GM18507 (cell line): Measurements from ENCODE around the gene TEAD1.

Source experiments
- DNase-seq: peaks from one replicate; pipeline ENCODE4 v3.0.0; 2011; ENCODE audit warnings: low read depth; ENCODE audit not compliant: insufficient read length; ENCODE audit errors: extremely low spot score
- FAIRE-seq: peaks from 2 replicates; lab custom pipeline; 2011; peaks lifted over from hg19 to GRCh38; lab: Jason Lieb, UNC

Gene TEAD1

GRCh38 chr11:12673924-12674570 is at the start of gene TEAD1:
Gene TEAD1, plus strand, starts transcription at chr11:12674421.
- no peak for FAIRE-seq
- peak; percentile 64 for DNase-seq

DNA sequence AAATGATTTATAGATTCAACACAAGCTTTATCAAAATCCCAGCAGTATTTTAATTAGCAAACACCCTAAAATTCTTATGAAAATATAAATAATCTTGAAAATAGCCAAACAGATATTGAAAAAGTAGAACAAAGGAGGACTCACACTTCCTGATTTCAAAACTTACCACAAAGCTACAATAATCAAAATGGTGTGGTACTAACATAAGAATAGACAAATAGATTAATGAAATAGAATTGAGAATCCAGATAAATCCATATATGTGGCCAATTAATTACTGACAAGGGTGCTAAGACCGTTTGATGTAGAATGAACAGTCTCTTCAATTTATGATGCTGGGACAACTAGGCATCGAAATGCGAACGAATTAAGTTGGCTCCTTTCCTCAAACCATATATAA is 49.6 kb upstream of the TEAD1 start:
- DNase-seq = no peak
- no peak for FAIRE-seq

- no peak for DNase-seq
- no peak for FAIRE-seq
These were observed 48.7 kb upstream of the TEAD1 start for GRCh38 chr11:12625438-12626071.

GRCh38 chr11:12626616-12627015 is 47.6 kb upstream of the TEAD1 start:
- no peak for FAIRE-seq
- DNase-seq = no peak

DNA sequence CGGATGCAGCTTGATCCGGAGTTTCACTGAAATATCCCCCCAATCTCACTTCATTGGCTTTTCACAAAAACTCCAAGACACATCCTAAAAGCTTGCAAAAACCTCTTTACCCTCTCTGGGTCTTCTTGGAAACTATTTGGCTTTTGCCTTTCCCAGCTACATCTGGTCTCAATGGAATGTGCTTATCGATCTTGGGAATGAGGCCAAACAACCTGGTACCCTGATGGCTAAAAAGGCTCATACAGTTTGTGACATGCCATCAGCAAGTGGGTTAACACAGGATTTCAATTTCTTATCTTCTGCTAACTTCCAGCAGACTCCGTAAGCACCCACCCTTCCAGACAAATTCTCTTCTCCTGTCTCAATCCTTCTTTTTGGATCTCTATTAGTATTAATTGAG is 45.9 kb upstream of the TEAD1 start:
- FAIRE-seq = no peak
- no peak for DNase-seq

DNA sequence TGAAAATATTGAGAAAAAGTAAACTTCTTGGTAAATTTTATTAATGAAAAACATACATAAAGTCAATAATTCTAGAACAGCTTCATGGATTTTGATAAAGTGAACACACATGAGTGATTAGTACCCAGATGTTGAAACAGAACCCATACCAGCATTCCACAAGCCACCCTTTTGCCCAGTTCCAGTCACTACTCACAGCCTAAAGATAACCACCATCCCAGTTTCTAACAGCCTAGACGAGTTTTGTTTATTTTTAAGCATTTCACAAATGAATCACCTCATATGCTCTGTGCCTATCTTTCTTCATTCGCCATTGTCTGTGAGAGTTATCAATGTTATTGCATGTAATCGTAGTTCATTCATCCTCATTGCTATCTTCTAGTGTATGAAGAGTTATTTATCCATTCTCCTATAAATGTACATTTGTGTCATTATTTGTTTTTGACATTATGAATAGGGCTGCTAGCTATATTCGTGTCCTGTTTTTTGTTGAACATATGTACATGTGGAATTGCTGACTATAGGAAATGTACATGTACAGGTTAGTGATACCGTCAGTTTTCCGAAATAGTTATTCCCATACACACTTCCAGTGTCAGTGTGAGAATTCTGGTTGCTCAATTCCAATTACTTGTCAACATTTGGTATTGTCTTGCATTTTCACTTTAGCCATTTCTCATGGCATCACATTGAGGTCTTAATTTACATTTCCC is 44.5 kb upstream of the TEAD1 start:
- FAIRE-seq (no peak), DNase-seq (no peak)

GRCh38 chr11:12631651-12632050 is 42.6 kb upstream of the TEAD1 start:
- DNase-seq (no peak), FAIRE-seq (no peak)

DNA sequence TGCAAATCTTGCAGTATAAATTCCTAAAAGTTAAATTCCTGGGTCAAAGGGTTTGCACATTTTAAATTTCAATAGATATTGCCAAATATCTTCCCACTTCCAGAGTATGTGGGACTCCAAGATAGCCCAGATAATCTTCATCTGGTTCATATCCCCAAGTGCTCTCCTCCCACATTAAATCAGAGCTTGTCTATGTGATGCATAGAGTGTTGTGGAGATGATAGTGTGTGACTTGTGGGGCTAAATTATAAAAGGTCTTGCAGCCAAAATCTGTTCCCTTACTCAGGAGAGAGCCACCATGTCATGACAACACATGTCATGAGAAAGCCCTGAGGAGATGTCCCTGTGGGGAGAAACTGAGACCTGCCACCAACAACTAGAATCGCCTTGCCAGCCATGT is 39.9 kb upstream of the TEAD1 start:
- no peak for FAIRE-seq

GRCh38 chr11:12636871-12637410 is 37.3 kb upstream of the TEAD1 start:
- FAIRE-seq = no peak
- DNase-seq = no peak

More for the DNA sequence above, 39.9 kb upstream of the TEAD1 start:
- no peak for DNase-seq

- FAIRE-seq = no peak
- DNase-seq = no peak
These were observed 34.8 kb upstream of the TEAD1 start for GRCh38 chr11:12639388-12639787.

DNA sequence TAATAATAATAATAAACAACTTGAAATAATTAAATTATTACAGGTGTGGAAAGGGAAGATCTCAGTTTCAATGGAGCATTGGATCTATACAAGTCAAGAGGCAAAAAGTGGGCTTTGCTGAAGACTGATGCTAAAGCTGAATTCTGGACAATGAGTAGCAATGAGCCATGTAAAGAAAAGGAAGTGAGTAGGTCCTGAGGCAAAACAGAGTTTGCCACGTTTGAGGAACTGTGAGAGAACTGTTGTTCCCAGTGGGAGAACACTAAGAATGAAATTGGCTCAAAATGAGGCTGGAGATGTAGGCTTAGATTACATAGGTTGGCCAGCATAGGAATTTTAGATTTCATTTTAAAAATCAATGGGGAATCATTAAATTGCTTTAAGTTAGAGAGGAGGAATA is 33.9 kb upstream of the TEAD1 start:
- DNase-seq (no peak), FAIRE-seq (no peak)

- DNase-seq (no peak), FAIRE-seq (no peak)
These were observed 33.0 kb upstream of the TEAD1 start for GRCh38 chr11:12640926-12641849.

DNA sequence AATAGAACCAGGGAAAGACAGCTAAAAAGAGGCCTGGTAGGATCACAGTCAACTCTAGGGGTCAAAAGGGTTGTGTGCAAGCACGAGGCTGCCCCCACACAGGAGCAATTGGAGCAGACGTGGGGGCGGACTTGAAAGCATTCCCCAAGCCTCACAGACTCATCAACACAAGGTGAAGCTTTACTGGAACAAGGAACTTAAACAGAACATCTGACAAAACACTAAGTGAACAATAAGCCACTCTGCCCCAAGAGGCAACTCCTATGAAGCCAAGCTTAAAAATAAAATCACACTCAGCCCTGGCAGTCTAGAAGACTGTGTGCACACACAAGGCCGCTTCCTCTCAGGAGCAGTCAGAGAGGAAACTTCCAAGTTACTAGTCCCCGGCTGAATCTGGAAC is 32.2 kb upstream of the TEAD1 start:
- FAIRE-seq = no peak
- no peak for DNase-seq

GRCh38 chr11:12642806-12643428 is 31.3 kb upstream of the TEAD1 start:
- FAIRE-seq (no peak), DNase-seq (no peak)

GRCh38 chr11:12646478-12646877 is 27.7 kb upstream of the TEAD1 start:
- DNase-seq (no peak), FAIRE-seq (no peak)

GRCh38 chr11:12653729-12654128 is 20.5 kb upstream of the TEAD1 start:
- DNase-seq (no peak), FAIRE-seq (no peak)

DNA sequence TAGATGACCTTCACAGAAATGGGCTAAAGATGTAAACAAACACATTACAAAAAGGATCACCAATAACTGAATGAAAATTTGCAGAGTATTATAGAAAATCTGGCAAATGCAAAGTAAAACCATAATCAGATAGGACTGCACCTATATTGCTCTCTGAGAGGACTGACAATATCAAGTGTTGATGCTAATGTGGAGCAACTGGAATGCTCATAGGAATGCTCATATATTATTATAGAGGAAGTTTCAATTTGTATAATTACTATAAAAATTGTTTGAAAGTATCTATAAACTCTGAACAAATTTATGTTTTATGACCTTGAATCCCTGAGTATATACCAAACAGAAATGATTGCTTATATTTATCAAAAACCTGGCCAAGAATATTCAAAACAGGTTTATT is 18.4 kb upstream of the TEAD1 start:
- DNase-seq (no peak), FAIRE-seq (no peak)

DNA sequence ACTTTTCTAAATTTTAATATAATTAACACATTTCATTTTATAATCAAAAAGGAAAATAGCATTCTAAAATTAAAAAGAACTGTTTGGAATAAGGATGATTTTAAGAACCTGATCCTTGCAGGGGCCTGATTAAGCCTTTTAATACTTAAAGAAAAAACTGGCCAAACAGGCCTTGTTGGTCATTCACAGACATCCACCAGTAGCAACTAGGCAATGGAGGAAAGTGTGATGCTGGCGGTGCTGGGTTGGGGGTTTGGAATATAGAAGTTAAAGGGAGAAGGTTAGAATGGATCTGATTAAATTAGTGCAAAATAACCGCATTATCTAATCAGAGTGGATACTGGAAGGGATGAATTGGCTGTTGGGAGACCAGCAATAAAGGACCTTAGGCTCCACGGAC is 16.9 kb upstream of the TEAD1 start:
- DNase-seq (no peak), FAIRE-seq (no peak)

- no peak for DNase-seq
- FAIRE-seq = no peak
These were observed 16.2 kb upstream of the TEAD1 start for GRCh38 chr11:12657981-12658380.
